ENCODE results near the gene LRRC8D.

The LRRC8D gene

GRCh38 chr1:89800022-89800655 lies 20.7 kb upstream of the LRRC8D start:
- TF ChIP-seq POLR2A (IDR thresholded peaks at IDR 0.05; ENCODE audit: low read length) (no peak), GATA1 (IDR thresholded peaks at IDR 0.05; ENCODE audit: low read depth, low read length) (no peak)
- DNase-seq = no peak

GRCh38 chr1:89800718-89801117 lies 20.1 kb upstream of the LRRC8D start:
- DNase-seq = no peak
- TF ChIP-seq POLR2A (IDR thresholded peaks at IDR 0.05; ENCODE audit: low read length) = no peak
- TF ChIP-seq GATA1 (IDR thresholded peaks at IDR 0.05; ENCODE audit: low read depth, low read length) = no peak

- TF ChIP-seq POLR2A (IDR thresholded peaks at IDR 0.05; ENCODE audit: low read length) (no peak), GATA1 (IDR thresholded peaks at IDR 0.05; ENCODE audit: low read depth, low read length) (no peak)
- no peak for DNase-seq
Measured at GRCh38 chr1:89802051-89802450, 18.8 kb upstream of the LRRC8D start.

- TF ChIP-seq POLR2A (IDR thresholded peaks at IDR 0.05; ENCODE audit: low read length) = no peak
- no peak for TF ChIP-seq GATA1 (IDR thresholded peaks at IDR 0.05; ENCODE audit: low read depth, low read length)
- DNase-seq = no peak
Measured at GRCh38 chr1:89802841-89803240, 18.0 kb upstream of the LRRC8D start.

- TF ChIP-seq POLR2A (IDR thresholded peaks at IDR 0.05; ENCODE audit: low read length) (no peak), GATA1 (IDR thresholded peaks at IDR 0.05; ENCODE audit: low read depth, low read length) (no peak)
- DNase-seq = peak; percentile 86 to 94
Measured at GRCh38 chr1:89804642-89805237, 16.1 kb upstream of the LRRC8D start.

GRCh38 chr1:89806616-89807015 lies 14.2 kb upstream of the LRRC8D start:
- no peak for DNase-seq
- TF ChIP-seq GATA1 (IDR thresholded peaks at IDR 0.05; ENCODE audit: low read depth, low read length) = no peak
- TF ChIP-seq POLR2A (IDR thresholded peaks at IDR 0.05; ENCODE audit: low read length) = no peak

- no peak for DNase-seq
- TF ChIP-seq GATA1 (IDR thresholded peaks at IDR 0.05; ENCODE audit: low read depth, low read length) (no peak), POLR2A (IDR thresholded peaks at IDR 0.05; ENCODE audit: low read length) (no peak)
Measured at GRCh38 chr1:89807503-89807902, 13.3 kb upstream of the LRRC8D start.

- TF ChIP-seq GATA1 (IDR thresholded peaks at IDR 0.05; ENCODE audit: low read depth, low read length) = no peak
- no peak for TF ChIP-seq POLR2A (IDR thresholded peaks at IDR 0.05; ENCODE audit: low read length)
- no peak for DNase-seq
Measured at GRCh38 chr1:89807983-89808382, 12.8 kb upstream of the LRRC8D start.

- TF ChIP-seq POLR2A (IDR thresholded peaks at IDR 0.05; ENCODE audit: low read length) (no peak), GATA1 (IDR thresholded peaks at IDR 0.05; ENCODE audit: low read depth, low read length) (no peak)
- DNase-seq = no peak
Measured at GRCh38 chr1:89808441-89809117, 12.3 kb upstream of the LRRC8D start.

- TF ChIP-seq GATA1 (IDR thresholded peaks at IDR 0.05; ENCODE audit: low read depth, low read length) = no peak
- no peak for TF ChIP-seq POLR2A (IDR thresholded peaks at IDR 0.05; ENCODE audit: low read length)
Measured at GRCh38 chr1:89809556-89809955, 11.3 kb upstream of the LRRC8D start.

GRCh38 chr1:89810302-89810701 lies 10.5 kb upstream of the LRRC8D start:
- DNase-seq = no peak
- no peak for TF ChIP-seq GATA1 (IDR thresholded peaks at IDR 0.05; ENCODE audit: low read depth, low read length)
- TF ChIP-seq POLR2A (IDR thresholded peaks at IDR 0.05; ENCODE audit: low read length) = no peak

More at GRCh38 chr1:89809556-89809955, 11.3 kb upstream of the LRRC8D start:
- DNase-seq = no peak

GRCh38 chr1:89810880-89811279 lies 10.0 kb upstream of the LRRC8D start:
- no peak for DNase-seq
- TF ChIP-seq POLR2A (IDR thresholded peaks at IDR 0.05; ENCODE audit: low read length) (no peak), GATA1 (IDR thresholded peaks at IDR 0.05; ENCODE audit: low read depth, low read length) (no peak)

- DNase-seq = no peak
- no peak for TF ChIP-seq POLR2A (IDR thresholded peaks at IDR 0.05; ENCODE audit: low read length)
- no peak for TF ChIP-seq GATA1 (IDR thresholded peaks at IDR 0.05; ENCODE audit: low read depth, low read length)
Measured at GRCh38 chr1:89812992-89813391, 7.8 kb upstream of the LRRC8D start.

- no peak for DNase-seq
- no peak for TF ChIP-seq POLR2A (IDR thresholded peaks at IDR 0.05; ENCODE audit: low read length)
- TF ChIP-seq GATA1 (IDR thresholded peaks at IDR 0.05; ENCODE audit: low read depth, low read length) = no peak
Measured at GRCh38 chr1:89815040-89815439, 5.8 kb upstream of the LRRC8D start.

- no peak for DNase-seq
- no peak for TF ChIP-seq POLR2A (IDR thresholded peaks at IDR 0.05; ENCODE audit: low read length)
- TF ChIP-seq GATA1 (IDR thresholded peaks at IDR 0.05; ENCODE audit: low read depth, low read length) = no peak
Measured at GRCh38 chr1:89815611-89816010, 5.2 kb upstream of the LRRC8D start.
